ENCODE measurements around the gene LBHD2. TPM values are rescaled to one million over a fixed set of nuclear protein-coding genes. Genes with fewer than 3 reads are reported as not detected.

Gene LBHD2
- total RNA-seq, 1 donor from 2014 or later, result not detected

DNA sequence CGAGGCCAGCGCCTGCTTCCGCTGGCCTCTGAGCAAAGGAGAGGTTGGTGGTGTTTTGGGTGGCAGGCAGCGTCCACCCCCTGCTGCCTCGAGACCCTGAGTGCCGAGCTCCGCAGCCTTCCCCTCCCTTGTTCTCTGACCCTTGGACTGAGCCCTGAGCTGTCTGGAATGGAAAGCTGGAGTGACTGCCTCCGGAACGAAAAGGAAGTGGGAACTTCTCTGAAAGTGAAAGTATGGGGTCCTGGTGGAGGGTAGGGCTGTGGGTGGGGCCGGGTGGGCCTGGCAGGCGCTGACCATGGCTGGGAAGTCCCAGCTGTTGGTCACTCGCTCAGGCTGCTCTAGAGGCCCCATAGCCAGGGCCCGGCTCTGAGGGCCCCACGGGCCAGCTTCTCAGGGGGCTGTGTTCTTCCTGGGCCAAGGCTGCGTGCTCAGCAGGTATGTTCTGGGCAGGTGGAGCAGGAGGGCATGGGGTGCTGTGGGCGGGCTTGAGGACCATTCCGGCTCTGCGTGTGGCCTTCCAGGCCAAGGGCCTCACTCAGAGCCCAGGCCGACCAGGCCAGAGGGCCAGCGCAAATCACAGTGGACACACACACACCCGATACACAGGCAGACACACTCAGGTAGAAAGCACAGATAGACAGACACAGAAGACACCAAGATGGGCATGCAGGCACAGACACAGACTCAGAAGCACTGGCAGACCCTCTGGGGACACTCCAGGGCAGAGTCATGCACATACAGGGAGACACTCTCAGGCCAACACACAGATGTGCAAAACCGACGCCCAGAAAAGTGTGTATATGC, 10.6 kb downstream of the LBHD2 start, which contains the start of gene EXOC3L4:
EXOC3L4 (plus strand) TSS at position 320 of the 804 bp plus-strand sequence. CDS start 5,495 bp downstream, outside the sequence.
- peaks cover 11% of the 10 kb centered on the region for H3K27me3 Mint-ChIP-seq (ENCODE audit: unreplicated experiment)
- no peak for DNase-seq (ENCODE audit: low spot score)
- H3K4me1 Mint-ChIP-seq (ENCODE audit: unreplicated experiment), result no peaks in the 10 kb centered on the region
- TF ChIP-seq, protein P1, sequence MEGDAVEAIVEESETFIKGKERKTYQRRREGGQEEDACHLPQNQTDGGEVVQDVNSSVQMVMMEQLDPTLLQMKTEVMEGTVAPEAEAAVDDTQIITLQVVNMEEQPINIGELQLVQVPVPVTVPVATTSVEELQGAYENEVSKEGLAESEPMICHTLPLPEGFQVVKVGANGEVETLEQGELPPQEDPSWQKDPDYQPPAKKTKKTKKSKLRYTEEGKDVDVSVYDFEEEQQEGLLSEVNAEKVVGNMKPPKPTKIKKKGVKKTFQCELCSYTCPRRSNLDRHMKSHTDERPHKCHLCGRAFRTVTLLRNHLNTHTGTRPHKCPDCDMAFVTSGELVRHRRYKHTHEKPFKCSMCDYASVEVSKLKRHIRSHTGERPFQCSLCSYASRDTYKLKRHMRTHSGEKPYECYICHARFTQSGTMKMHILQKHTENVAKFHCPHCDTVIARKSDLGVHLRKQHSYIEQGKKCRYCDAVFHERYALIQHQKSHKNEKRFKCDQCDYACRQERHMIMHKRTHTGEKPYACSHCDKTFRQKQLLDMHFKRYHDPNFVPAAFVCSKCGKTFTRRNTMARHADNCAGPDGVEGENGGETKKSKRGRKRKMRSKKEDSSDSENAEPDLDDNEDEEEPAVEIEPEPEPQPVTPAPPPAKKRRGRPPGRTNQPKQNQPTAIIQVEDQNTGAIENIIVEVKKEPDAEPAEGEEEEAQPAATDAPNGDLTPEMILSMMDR (IDR thresholded peaks at IDR 0.05; ENCODE audit: unreplicated experiment), result no peak
- H3K4me3 Mint-ChIP-seq (ENCODE audit: unreplicated experiment), result no peak within 1 kb of the TSS
- no peaks in the 10 kb centered on the region for H3K9me3 Mint-ChIP-seq (ENCODE audit: unreplicated experiment)
- no peaks in the 10 kb centered on the region for H3K36me3 Mint-ChIP-seq (ENCODE audit: low read depth, unreplicated experiment)
- H3K27ac Mint-ChIP-seq (ENCODE audit: unreplicated experiment), result peak within 1 kb of the TSS; percentile 30

DNA sequence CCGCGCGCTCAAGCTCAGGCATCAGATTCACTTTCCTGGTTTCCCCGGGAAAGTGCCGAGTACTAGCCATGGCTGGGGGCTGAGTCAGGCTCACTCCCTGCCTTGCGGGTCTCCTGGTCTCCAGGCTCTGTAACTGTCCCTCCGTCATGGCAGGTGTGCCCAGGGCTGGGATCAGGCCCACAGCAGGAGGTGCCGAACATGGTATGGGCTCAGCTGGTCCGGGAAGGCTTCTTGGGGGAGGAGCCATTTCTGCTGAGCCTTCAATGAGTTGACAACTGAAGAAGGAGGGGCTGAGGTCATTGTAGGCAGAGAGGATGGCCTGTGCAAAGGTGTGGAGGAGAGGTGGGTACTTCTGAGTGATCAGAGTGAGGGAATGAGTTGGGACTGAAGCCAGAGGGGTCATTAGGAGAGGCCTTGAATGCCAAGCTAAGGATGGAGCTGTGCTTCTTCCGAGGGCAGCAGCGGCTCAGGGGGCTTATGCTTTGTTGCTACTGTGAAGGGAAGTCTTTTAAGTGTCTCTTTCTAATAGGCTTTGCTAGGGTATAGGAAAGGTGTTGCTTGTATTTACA, 11.3 kb downstream of the LBHD2 start:
- Mint-ChIP-seq H3K4me3 (ENCODE audit: unreplicated experiment) (no peak overlapping the region), H3K4me1 (ENCODE audit: unreplicated experiment) (no peaks in the 10 kb centered on the region), H3K36me3 (ENCODE audit: low read depth, unreplicated experiment) (no peaks in the 10 kb centered on the region), H3K27ac (ENCODE audit: unreplicated experiment) (peak overlapping the region; percentile 30), H3K27me3 (ENCODE audit: unreplicated experiment) (peaks cover 10% of the 10 kb centered on the region), H3K9me3 (ENCODE audit: unreplicated experiment) (no peaks in the 10 kb centered on the region)
- no peak for DNase-seq (ENCODE audit: low spot score)
- TF ChIP-seq, protein P1 (IDR thresholded peaks at IDR 0.05; ENCODE audit: unreplicated experiment), result no peak

DNA sequence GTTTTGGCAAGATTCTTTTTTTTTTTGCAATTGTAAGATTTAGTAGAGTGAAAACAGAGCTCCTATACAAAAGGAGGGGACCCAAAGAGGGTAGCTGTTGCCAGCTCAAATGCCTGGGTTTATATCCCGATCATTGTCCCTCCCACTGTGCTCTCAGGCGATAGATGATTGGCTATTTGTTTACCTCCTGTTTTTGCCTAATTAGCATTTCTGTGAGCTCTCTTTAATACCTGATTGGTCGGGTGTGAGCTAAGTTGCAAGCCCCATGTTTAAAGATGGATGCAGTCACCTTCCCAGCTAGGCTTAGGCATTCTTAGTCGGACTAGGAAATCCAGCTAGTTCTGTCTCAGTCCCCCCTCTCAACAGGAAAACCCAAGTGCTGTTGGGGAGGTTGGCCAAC, 12.4 kb downstream of the LBHD2 start:
- H3K4me3 Mint-ChIP-seq (ENCODE audit: unreplicated experiment), result no peak overlapping the region
- H3K27me3 Mint-ChIP-seq (ENCODE audit: unreplicated experiment), result peaks cover 14% of the 10 kb centered on the region
- H3K27ac Mint-ChIP-seq (ENCODE audit: unreplicated experiment), result no peak overlapping the region

DNA sequence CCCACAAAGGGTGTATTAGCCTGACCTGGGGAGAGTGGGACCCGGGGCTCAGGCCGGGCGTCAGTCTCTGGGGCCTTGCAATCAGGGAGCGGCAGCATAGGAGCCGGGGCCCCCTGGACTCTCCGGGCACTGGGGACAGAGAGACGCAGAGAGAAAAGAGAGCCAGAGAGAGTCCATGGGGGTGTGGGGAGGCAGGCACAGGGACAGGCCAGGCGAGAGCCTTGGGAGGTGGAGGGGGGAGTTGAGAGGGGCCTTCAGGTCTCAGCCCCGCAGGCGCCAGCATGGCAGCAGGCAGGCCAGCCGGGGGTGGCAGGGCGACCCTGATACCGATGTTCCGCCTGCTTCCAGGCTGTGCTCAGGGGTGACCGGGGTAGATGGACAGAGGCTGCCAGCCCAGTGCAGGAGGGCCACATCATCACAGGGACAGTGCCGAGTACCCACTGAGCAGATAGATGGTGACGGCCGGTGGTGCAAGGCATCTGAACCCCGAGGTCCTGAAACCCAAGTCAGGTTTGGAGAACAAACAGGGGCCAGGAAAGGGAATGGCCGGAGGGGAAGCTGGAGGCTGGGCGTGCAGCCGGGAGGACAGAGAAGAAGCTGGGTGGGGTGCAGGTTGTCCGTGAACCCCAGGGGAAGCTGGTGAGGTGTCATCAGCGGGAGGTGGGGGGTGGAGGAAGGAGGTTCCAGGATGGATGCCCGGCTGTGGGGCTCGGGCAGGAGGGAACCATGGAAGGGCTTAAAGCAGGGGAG, 13.4 kb downstream of the LBHD2 start:
- H3K36me3 Mint-ChIP-seq (ENCODE audit: low read depth, unreplicated experiment), result no peaks in the 10 kb centered on the region
- no peaks in the 10 kb centered on the region for H3K9me3 Mint-ChIP-seq (ENCODE audit: unreplicated experiment)
- H3K4me3 Mint-ChIP-seq (ENCODE audit: unreplicated experiment), result no peak overlapping the region
- no peak overlapping the region for H3K27ac Mint-ChIP-seq (ENCODE audit: unreplicated experiment)
- peaks cover 16% of the 10 kb centered on the region for H3K27me3 Mint-ChIP-seq (ENCODE audit: unreplicated experiment)
- TF ChIP-seq, protein P1 (IDR thresholded peaks at IDR 0.05; ENCODE audit: unreplicated experiment), result no peak
- H3K4me1 Mint-ChIP-seq (ENCODE audit: unreplicated experiment), result no peaks in the 10 kb centered on the region
- DNase-seq (ENCODE audit: low spot score), result no peak

More for the DNA sequence above, 12.4 kb downstream of the LBHD2 start:
- Mint-ChIP-seq H3K36me3 (ENCODE audit: low read depth, unreplicated experiment) (no peaks in the 10 kb centered on the region), H3K4me1 (ENCODE audit: unreplicated experiment) (no peaks in the 10 kb centered on the region), H3K9me3 (ENCODE audit: unreplicated experiment) (no peaks in the 10 kb centered on the region)
- TF ChIP-seq, protein P1 (IDR thresholded peaks at IDR 0.05; ENCODE audit: unreplicated experiment), result no peak
- no peak for DNase-seq (ENCODE audit: low spot score)
